H1 (cell line): ENCODE measurements around the gene ARHGEF3. TPM values are rescaled to one million over a fixed set of nuclear protein-coding genes. Genes with fewer than 3 reads are reported as not detected.
"Not testable (repeated sequence)": the region's sequence is repeated elsewhere in the genome, so short reads cannot be mapped to it uniquely, and the experiment has no call there.

ENCODE experiments used
- CTCF ChIA-PET: fragments of 300-600 bp; sonication (Branson Sonifier 250); formaldehyde crosslinking; loops from one replicate; lab custom pipeline; 2021; ENCODE audit not compliant: partially characterized antibody; lab: Charles Lee
- POLR2A ChIA-PET: fragments of 300-600 bp; sonication (Branson Sonifier 250); formaldehyde crosslinking; loops from one replicate; lab custom pipeline; 2021; ENCODE audit warnings: inconsistent platforms; ENCODE audit not compliant: partially characterized antibody; lab: Charles Lee
- DNase-seq, 2 experiments: peaks; one replicate each; pipeline versions ENCODE4 v3.0.0 to v3.0.0-alpha.2; 2010 to 2022; ENCODE audit warnings: low spot score in 2 of 2, low read depth in 1 of 2, mixed read lengths in 1 of 2
- FAIRE-seq: peaks from 2 replicates; lab custom pipeline; 2011; peaks lifted over from hg19 to GRCh38; lab: Jason Lieb, UNC
- H2AFZ ChIP-seq: 2 replicates; pipeline ENCODE4 v1.8.1; 2012; ENCODE audit warnings: low read length, inconsistent platforms
- H2AK5ac ChIP-seq: 2 replicates; pipeline ENCODE4 v1.6.1; 2013; ENCODE audit warnings: low read depth, low read length
- H2BK120ac ChIP-seq: replicated peaks from 2 replicates; pipeline ENCODE3; 2013; ENCODE audit warnings: low read depth, low read length, inconsistent platforms
- H2BK12ac ChIP-seq: 2 replicates; pipeline ENCODE4 v1.6.1; 2013; ENCODE audit warnings: low read depth, low read length
- H2BK15ac ChIP-seq: 2 replicates; pipeline ENCODE4 v1.6.1; 2013; ENCODE audit warnings: low read length
- H2BK20ac ChIP-seq: 2 replicates; pipeline ENCODE4 v1.6.1; 2013; ENCODE audit warnings: low read length
- H2BK5ac ChIP-seq: 2 replicates; pipeline ENCODE4 v1.6.1; 2013; ENCODE audit warnings: low read depth, low read length
- H3K14ac ChIP-seq: 2 replicates; pipeline ENCODE4 v1.6.1; 2013; ENCODE audit warnings: inconsistent platforms; ENCODE audit not compliant: insufficient read length
- H3K18ac ChIP-seq: 2 replicates; pipeline ENCODE4 v1.6.1; 2013; ENCODE audit warnings: low read length; ENCODE audit errors: extremely low read depth
- H3K23ac ChIP-seq: 2 replicates; pipeline ENCODE4 v1.6.1; 2013; ENCODE audit warnings: inconsistent platforms; ENCODE audit not compliant: insufficient read length
- H3K23me2 ChIP-seq: 2 replicates; pipeline ENCODE4 v1.6.1; 2013; ENCODE audit warnings: low read depth, low read length
- H3K27ac ChIP-seq: 2 replicates; pipeline ENCODE4 v1.6.1; 2011; ENCODE audit warnings: low read depth, low read length, inconsistent platforms
- H3K27me3 ChIP-seq, 4 experiments: replicated peaks in 1 of 4; 1 replicate in 1 of 4; 2 replicates in 3 of 4; pipeline versions ENCODE4 v1.6.1 to v1.8.1; 2011 to 2013; ENCODE audit warnings: low read length in 3 of 4, mild to moderate bottlenecking in 3 of 4, inconsistent platforms in 2 of 4, mixed read lengths in 2 of 4, moderate library complexity in 1 of 4; ENCODE audit not compliant: control insufficient read depth in 3 of 4, insufficient read depth in 3 of 4; ENCODE audit errors: extremely low read depth in 1 of 4
- H3K36me3 ChIP-seq, 4 experiments: 2 replicates each; pipeline versions ENCODE4 v1.6.1 to v1.8.1; 2011 to 2013; ENCODE audit warnings: mild to moderate bottlenecking in 4 of 4, low read length in 3 of 4, moderate library complexity in 2 of 4, control low read depth in 1 of 4, inconsistent platforms in 1 of 4; ENCODE audit not compliant: insufficient read depth in 4 of 4, control insufficient read depth in 2 of 4
- H3K4ac ChIP-seq: replicated peaks from 2 replicates; pipeline ENCODE3; 2013; ENCODE audit warnings: low read length, low read depth, mixed read lengths, inconsistent platforms; ENCODE audit not compliant: insufficient read length
- H3K4me1 ChIP-seq, 4 experiments: replicated peaks in 1 of 4; 1 replicate in 1 of 4; 2 replicates in 3 of 4; pipeline versions ENCODE4 v1.6.1 to v1.8.1; 2011 to 2013; ENCODE audit warnings: low read length in 3 of 4, inconsistent platforms in 2 of 4, mixed read lengths in 1 of 4; ENCODE audit not compliant: insufficient read depth in 4 of 4, control insufficient read depth in 3 of 4
- H3K4me2 ChIP-seq, 2 experiments: 2 replicates each; pipeline versions ENCODE4 v1.6.1 to v1.8.1; 2011 to 2013; ENCODE audit warnings: low read depth in 2 of 2, low read length in 2 of 2, control low read depth in 1 of 2, inconsistent platforms in 1 of 2, mild to moderate bottlenecking in 1 of 2; ENCODE audit not compliant: insufficient read depth in 1 of 2
- H3K4me3 ChIP-seq, 4 experiments: fragments of 200-600, 300-600 bp in 1 of 4; sonication (generic), shearing (Covaris generic), sonication (Bioruptor Twin) in 1 of 4; 2 replicates each; pipeline versions ENCODE4 v1.5.1 to v1.8.1; 2011 to 2016; ENCODE audit warnings: low read length in 4 of 4, low read depth in 3 of 4, control low read depth in 2 of 4, inconsistent platforms in 2 of 4, mild to moderate bottlenecking in 2 of 4, mixed read lengths in 1 of 4, moderate library complexity in 1 of 4; ENCODE audit not compliant: insufficient read depth in 2 of 4; ENCODE audit errors: extremely low read depth in 1 of 4
- H3K56ac ChIP-seq: replicated peaks from 2 replicates; pipeline ENCODE3; 2013; ENCODE audit warnings: low read depth, mild to moderate bottlenecking, mixed read lengths, low read length, inconsistent platforms; ENCODE audit not compliant: insufficient read length
- H3K79me1 ChIP-seq: 2 replicates; pipeline ENCODE4 v1.6.1; 2013; ENCODE audit warnings: low read depth, low read length, control low read depth
- H3K79me2 ChIP-seq, 2 experiments: 2 replicates each; pipeline versions ENCODE4 v1.6.1 to v1.8.1; 2012 to 2013; ENCODE audit warnings: low read length in 2 of 2, mild to moderate bottlenecking in 2 of 2, inconsistent platforms in 1 of 2; ENCODE audit not compliant: insufficient read depth in 2 of 2, control insufficient read depth in 1 of 2
- H3K9ac ChIP-seq, 4 experiments: replicated peaks in 1 of 4; 1 replicate in 1 of 4; 2 replicates in 3 of 4; pipeline versions ENCODE4 v1.6.1 to v1.8.1; 2011 to 2013; ENCODE audit warnings: low read depth in 3 of 4, low read length in 3 of 4, control low read depth in 2 of 4, mild to moderate bottlenecking in 2 of 4, moderate library complexity in 2 of 4, inconsistent platforms in 1 of 4; ENCODE audit errors: extremely low read depth in 1 of 4
- H3K9me3 ChIP-seq, 2 experiments: 2 replicates each; pipeline versions ENCODE4 v1.6.1 to v1.8.1; 2012 to 2013; ENCODE audit warnings: mild to moderate bottlenecking in 2 of 2, moderate library complexity in 2 of 2, control low read depth in 1 of 2, inconsistent platforms in 1 of 2, low read depth in 1 of 2, low read length in 1 of 2, mixed read lengths in 1 of 2; ENCODE audit not compliant: insufficient read depth in 2 of 2
- H4K20me1 ChIP-seq, 2 experiments: replicated peaks in 1 of 2; 2 replicates each; pipeline versions ENCODE3 to v1.8.1; 2011 to 2013; ENCODE audit warnings: inconsistent platforms in 2 of 2, low read length in 2 of 2, mild to moderate bottlenecking in 1 of 2; ENCODE audit not compliant: insufficient read depth in 2 of 2, control insufficient read depth in 1 of 2
- H4K5ac ChIP-seq: 2 replicates; pipeline ENCODE4 v1.6.1; 2013; ENCODE audit warnings: low read length, low read depth, mixed read lengths, inconsistent platforms; ENCODE audit not compliant: insufficient read length
- H4K8ac ChIP-seq: 2 replicates; pipeline ENCODE4 v1.8.0; 2013; ENCODE audit warnings: mild to moderate bottlenecking, moderate library complexity, low read length, inconsistent platforms; ENCODE audit not compliant: insufficient read depth; ENCODE audit errors: extremely low read depth
- H4K91ac ChIP-seq: replicated peaks from 2 replicates; pipeline ENCODE3; 2013; ENCODE audit warnings: low read length, mixed read lengths, inconsistent platforms; ENCODE audit not compliant: insufficient read length
- WGBS, 2 experiments: shearing (Covaris generic) in 1 of 2; methylation state at CpG; one replicate each; pipeline versions ENCODE4 v1.1.6 to v1.1.7; 2013 to 2015; ENCODE audit warnings: low lambda C conversion rate in 2 of 2, mixed read lengths in 2 of 2, inconsistent platforms in 1 of 2, low coverage in 1 of 2, missing lambda C conversion rate in 1 of 2; ENCODE audit not compliant: insufficient replicate concordance in 2 of 2, insufficient coverage in 1 of 2, insufficient read length in 1 of 2; ENCODE audit errors: extremely low coverage in 1 of 2, missing lambda C conversion rate in 1 of 2; 5-methylcytosine and 5-hydroxymethylcytosine counted together
- polyA plus RNA-seq, 7 experiments: library from polyadenylated mRNA; depleted of rRNA in 3 of 7; stranded (reverse) in 5 of 7; unstranded in 2 of 7; fragments of >200 nt in 5 of 7; fragments of 200-250 nt in 2 of 7; gene quantifications; 1 replicate in 5 of 7; 2 replicates in 1 of 7; 4 replicates in 1 of 7; pipeline versions ENCODE4 v1.2.1 to v1.2.3, GENCODE V29; 2011 to 2013; ENCODE audit warnings: missing spikeins in 2 of 7, mixed read lengths in 2 of 7
- total RNA-seq: library from RNA; stranded (reverse); fragmentation: NEBNext Ultra II Directional; extraction: Animal tissue kit (Norgen Biotek cat#: 25700); gene quantifications from 2 replicates; pipeline ENCODE4 v1.2.1, GENCODE V29; 2021

ARHGEF3 gene
- total and polyA plus RNA-seq, 2 of the 8 experiments (the other 6 are each of a cell fraction or from before 2014, with no cell fraction given): 2.8 to 6.0 TPM

DNA sequence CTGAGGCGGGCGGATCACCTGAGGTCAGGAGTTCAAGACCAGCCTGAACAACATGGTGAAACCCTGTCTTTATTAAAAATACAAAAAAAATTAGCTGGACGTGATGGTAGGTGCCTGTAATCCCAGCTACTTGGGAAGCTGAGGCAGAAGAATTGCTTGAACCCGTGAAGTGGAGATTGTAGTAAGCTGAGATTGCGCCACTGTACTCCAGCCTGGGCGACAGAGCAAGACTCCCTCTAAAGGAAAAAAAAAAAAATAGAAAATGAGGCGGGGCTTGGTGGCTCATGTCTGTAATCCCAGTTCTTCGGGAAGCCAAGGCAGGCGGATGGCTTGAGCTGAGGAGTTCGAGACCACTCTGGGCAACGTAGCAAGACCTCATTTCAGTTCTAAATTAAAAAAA lies 43.7 kb downstream of the ARHGEF3 start:
- POLR2A ChIA-PET, H3K9me3 ChIP-seq, H3K79me2 ChIP-seq, H4K91ac ChIP-seq, H2BK15ac ChIP-seq, H2BK20ac ChIP-seq, H3K4me3 ChIP-seq, H3K79me1 ChIP-seq, H2BK5ac ChIP-seq, H3K9ac ChIP-seq, H2AK5ac ChIP-seq, H3K18ac ChIP-seq, H3K23ac ChIP-seq, H3K4ac ChIP-seq, H2BK12ac ChIP-seq, FAIRE-seq, H2AFZ ChIP-seq, H4K8ac ChIP-seq, H3K27ac ChIP-seq, H3K56ac ChIP-seq, H3K4me1 ChIP-seq, H3K14ac ChIP-seq, H4K5ac ChIP-seq, H4K20me1 ChIP-seq, H3K36me3 ChIP-seq, DNase-seq, H3K27me3 ChIP-seq, H3K23me2 ChIP-seq, H3K4me2 ChIP-seq, H2BK120ac ChIP-seq: not testable (repeated sequence)
- CTCF ChIA-PET: interaction anchor here (0.6 to 1.7 kb wide), 4 partner anchors 41 to 231 kb away, joined by 3 to 6 read pairs (median 5); no protein-coding TSS in a partner anchor
- WGBS, 2 experiments: 89% methylated on average over 10 of the region's 11 CpGs; no CpG with 5 or more reads in 1 of the 2 experiments
